Measurements from ENCODE around the gene ZMYM4. TPM values are rescaled to one million over a fixed set of nuclear protein-coding genes. Genes with fewer than 3 reads are reported as not detected.

ZMYM4 gene
- total and polyA plus RNA-seq, 4 donors = 9.0 to 63.8 (median 21.7) TPM

GRCh38 chr1:35305383-35305782 is 36.9 kb downstream of the ZMYM4 start:
- H3K27me3 ChIP-seq (ENCODE audit: control insufficient read depth in 3 of 3, insufficient read depth in 3 of 3, low read length in 2 of 3) = no peaks in the 10 kb centered on the region
- no peak overlapping the region for H3K9ac ChIP-seq (ENCODE audit: insufficient read depth in 1 of 2, low read length in 2 of 2)
- H3K27ac ChIP-seq (ENCODE audit: low read depth in 1 of 2, low read length in 1 of 2) = peak overlapping the region in 1 of 2 donors; percentile 59
- H3K9me3 ChIP-seq (ENCODE audit: control insufficient read depth in 4 of 4, insufficient read depth in 3 of 4, low read length in 3 of 4) = no peaks in the 10 kb centered on the region
- no peak overlapping the region for H3K4me3 ChIP-seq
- H3K36me3 ChIP-seq (ENCODE audit: control insufficient read depth in 4 of 4, insufficient read depth in 4 of 4, low read length in 4 of 4) = peaks cover 0 to 8% (median 1%) of the 10 kb centered on the region in 4 donors
- WGBS, 2 donors = 87% methylated on average over 3 of the region's 3 CpGs
- H3K4me1 ChIP-seq (ENCODE audit: control insufficient read depth in 5 of 5, insufficient read depth in 5 of 5, low read length in 5 of 5) = peaks cover 0 to 9% (median 0%) of the 10 kb centered on the region in 5 donors
- DNase-seq = no peak
- no peak for TF ChIP-seq CTCF (IDR thresholded peaks at IDR 0.05; ENCODE audit: control extremely low read depth, extremely low read depth)
- no peak for ATAC-seq (ENCODE audit: insufficient read depth, low FRiP score)

GRCh38 chr1:35315649-35316048 is 47.1 kb downstream of the ZMYM4 start:
- no peak for TF ChIP-seq CTCF (IDR thresholded peaks at IDR 0.05; ENCODE audit: control extremely low read depth, extremely low read depth)
- ATAC-seq (ENCODE audit: insufficient read depth, low FRiP score) (no peak), DNase-seq (no peak)
- Histone ChIP-seq H3K27ac (ENCODE audit: low read depth in 1 of 2, low read length in 1 of 2) (no peak overlapping the region), H3K27me3 (ENCODE audit: control insufficient read depth in 3 of 3, insufficient read depth in 3 of 3, low read length in 2 of 3) (no peaks in the 10 kb centered on the region), H3K4me3 (no peak overlapping the region), H3K9ac (ENCODE audit: insufficient read depth in 1 of 2, low read length in 2 of 2) (no peak overlapping the region), H3K4me1 (ENCODE audit: control insufficient read depth in 5 of 5, insufficient read depth in 5 of 5, low read length in 5 of 5) (peaks cover 0 to 8% (median 0%) of the 10 kb centered on the region in 5 donors), H3K9me3 (ENCODE audit: control insufficient read depth in 4 of 4, insufficient read depth in 3 of 4, low read length in 3 of 4) (no peaks in the 10 kb centered on the region), H3K36me3 (ENCODE audit: control insufficient read depth in 4 of 4, insufficient read depth in 4 of 4, low read length in 4 of 4) (peaks cover 2 to 4% (median 4%) of the 10 kb centered on the region in 4 donors)
- 99% methylated on average over 3 of the region's 3 CpGs for WGBS, 2 donors

GRCh38 chr1:35316264-35316663 is 47.8 kb downstream of the ZMYM4 start:
- WGBS, 2 donors = 80 to 90% methylated on average over 1 of the region's 1 CpG
- H3K36me3 ChIP-seq (ENCODE audit: control insufficient read depth in 4 of 4, insufficient read depth in 4 of 4, low read length in 4 of 4) = peaks cover 0 to 1% (median 0%) of the 10 kb centered on the region in 4 donors
- no peak overlapping the region for H3K9ac ChIP-seq (ENCODE audit: insufficient read depth in 1 of 2, low read length in 2 of 2)
- no peaks in the 10 kb centered on the region for H3K9me3 ChIP-seq (ENCODE audit: control insufficient read depth in 4 of 4, insufficient read depth in 3 of 4, low read length in 3 of 4)
- H3K4me1 ChIP-seq (ENCODE audit: control insufficient read depth in 5 of 5, insufficient read depth in 5 of 5, low read length in 5 of 5) = peaks cover 0 to 13% (median 0%) of the 10 kb centered on the region in 5 donors
- H3K27ac ChIP-seq (ENCODE audit: low read depth in 1 of 2, low read length in 1 of 2) = no peak overlapping the region
- no peak for DNase-seq
- ATAC-seq (ENCODE audit: insufficient read depth, low FRiP score) = no peak
- no peak overlapping the region for H3K4me3 ChIP-seq
- no peaks in the 10 kb centered on the region for H3K27me3 ChIP-seq (ENCODE audit: control insufficient read depth in 3 of 3, insufficient read depth in 3 of 3, low read length in 2 of 3)
- no peak for TF ChIP-seq CTCF (IDR thresholded peaks at IDR 0.05; ENCODE audit: control extremely low read depth, extremely low read depth)
